ENCODE measurements around the gene AMMECR1. TPM values are rescaled to one million over a fixed set of nuclear protein-coding genes. Genes with fewer than 3 reads are reported as not detected.

The AMMECR1 gene
- total RNA-seq, 4 donors from 2014 or later: 2.2 to 4.2 (median 2.9) TPM

- Histone ChIP-seq H3K27me3 (peaks cover 0 to 6% of the 10 kb centered on the region in 2 donors), H3K4me1 (no peaks in the 10 kb centered on the region), H3K27ac (no peak overlapping the region), H3K4me3 (no peak overlapping the region), H3K36me3 (no peaks in the 10 kb centered on the region), H3K9me3 (no peaks in the 10 kb centered on the region)
- 56 to 80% methylated on average over 1 of the region's 1 CpG for WGBS, 2 donors
- TF ChIP-seq EP300 (IDR thresholded peaks at IDR 0.05): no peak
- no peak for TF ChIP-seq POLR2A (IDR thresholded peaks at IDR 0.05)
- no peak for TF ChIP-seq CTCF (IDR thresholded peaks at IDR 0.05)
- DNase-seq (ENCODE audit: low spot score in 2 of 2): no peak
These were observed 40.3 kb downstream of the AMMECR1 start for GRCh38 chrX:110277609-110278008.

GRCh38 chrX:110276778-110277177 lies 41.1 kb downstream of the AMMECR1 start:
- 63 to 78% methylated on average over 2 of the region's 2 CpGs for WGBS, 2 donors
- TF ChIP-seq EP300 (IDR thresholded peaks at IDR 0.05): no peak
- no peak for TF ChIP-seq CTCF (IDR thresholded peaks at IDR 0.05)
- TF ChIP-seq POLR2A (IDR thresholded peaks at IDR 0.05): no peak
- no peak for DNase-seq (ENCODE audit: low spot score in 2 of 2)
- H3K4me3 ChIP-seq: no peak overlapping the region
- H3K36me3 ChIP-seq: no peaks in the 10 kb centered on the region
- no peaks in the 10 kb centered on the region for H3K4me1 ChIP-seq
- H3K9me3 ChIP-seq: no peaks in the 10 kb centered on the region
- H3K27ac ChIP-seq: no peak overlapping the region
- peaks cover 0 to 6% of the 10 kb centered on the region in 2 donors for H3K27me3 ChIP-seq

GRCh38 chrX:110268886-110269285 lies 49.0 kb downstream of the AMMECR1 start:
- H3K9me3 ChIP-seq: no peaks in the 10 kb centered on the region
- WGBS, 2 donors: 64 to 72% methylated on average over 1 of the region's 1 CpG
- no peak for TF ChIP-seq POLR2A (IDR thresholded peaks at IDR 0.05)
- no peak overlapping the region for H3K27ac ChIP-seq
- H3K4me1 ChIP-seq: no peaks in the 10 kb centered on the region
- no peak for DNase-seq (ENCODE audit: low spot score in 2 of 2)
- no peak overlapping the region for H3K4me3 ChIP-seq
- no peaks in the 10 kb centered on the region for H3K27me3 ChIP-seq
- no peaks in the 10 kb centered on the region for H3K36me3 ChIP-seq

- Histone ChIP-seq H3K27me3 (no peaks in the 10 kb centered on the region), H3K9me3 (no peaks in the 10 kb centered on the region), H3K4me3 (no peak overlapping the region), H3K4me1 (no peaks in the 10 kb centered on the region), H3K27ac (no peak overlapping the region), H3K36me3 (no peaks in the 10 kb centered on the region)
- WGBS, 2 donors: 57 to 64% methylated on average over 6 of the region's 6 CpGs
- DNase-seq (ENCODE audit: low spot score in 2 of 2): no peak
- TF ChIP-seq POLR2A (IDR thresholded peaks at IDR 0.05) (no peak), CTCF (IDR thresholded peaks at IDR 0.05) (no peak), EP300 (IDR thresholded peaks at IDR 0.05) (no peak)
These were observed 49.5 kb downstream of the AMMECR1 start for GRCh38 chrX:110268395-110268794.

GRCh38 chrX:110267874-110268273 lies 50.0 kb downstream of the AMMECR1 start:
- Histone ChIP-seq H3K36me3 (no peaks in the 10 kb centered on the region), H3K4me1 (no peaks in the 10 kb centered on the region), H3K27me3 (peaks cover 0 to 1% of the 10 kb centered on the region in 2 donors), H3K9me3 (no peaks in the 10 kb centered on the region), H3K27ac (no peak overlapping the region), H3K4me3 (no peak overlapping the region)
- 75 to 91% methylated on average over 2 of the region's 2 CpGs for WGBS, 2 donors
- DNase-seq (ENCODE audit: low spot score in 2 of 2): no peak
- TF ChIP-seq POLR2A (IDR thresholded peaks at IDR 0.05) (no peak), EP300 (IDR thresholded peaks at IDR 0.05) (no peak), CTCF (IDR thresholded peaks at IDR 0.05) (no peak)

GRCh38 chrX:110265661-110266060 lies 52.2 kb downstream of the AMMECR1 start:
- H3K27me3 ChIP-seq: peaks cover 0 to 10% of the 10 kb centered on the region in 2 donors
- no peaks in the 10 kb centered on the region for H3K36me3 ChIP-seq
- no peak for DNase-seq (ENCODE audit: low spot score in 2 of 2)
- no peak overlapping the region for H3K27ac ChIP-seq
- H3K4me3 ChIP-seq: no peak overlapping the region
- TF ChIP-seq EP300 (IDR thresholded peaks at IDR 0.05) (no peak), POLR2A (IDR thresholded peaks at IDR 0.05) (no peak), CTCF (IDR thresholded peaks at IDR 0.05) (no peak)
- no peaks in the 10 kb centered on the region for H3K4me1 ChIP-seq
- H3K9me3 ChIP-seq: no peaks in the 10 kb centered on the region

Data from tibial nerve (tissue), 4 donors.